G401 (cell line): ENCODE results near the gene PON3. TPM values are rescaled to one million over a fixed set of nuclear protein-coding genes. Genes with fewer than 3 reads are reported as not detected.

Experiments
- DNase-seq: peaks from one replicate; pipeline ENCODE4 v3.0.0-alpha.2; 2015; ENCODE audit warnings: low spot score
- in situ Hi-C: cut with HindIII; loops from 2 replicates; pipeline ENCODE4 v1.10.0; 2016; ENCODE audit warnings: low sequenced_read_pairs, mixed read lengths
- total RNA-seq: library from RNA; depleted of rRNA; stranded (reverse); fragments of >200 nt; shearing (Covaris generic); gene quantifications from 2 replicates; pipeline ENCODE4 v1.2.3, GENCODE V29; 2014; rRNA removed

Gene PON3
- total RNA-seq = not detected in 2 replicates

- in situ Hi-C loops = no loop called here
- DNase-seq = no peak
These were observed at the start of gene PON3 for GRCh38 chr7:95396136-95397032. TSS of gene PON3 (minus strand) at chr7:95396375. CDS start at chr7:95396350, 25 bp downstream.

GRCh38 chr7:95444796-95445195 lies 48.6 kb upstream of the PON3 start:
- no peak for DNase-seq
- in situ Hi-C loops = no loop called here

DNA sequence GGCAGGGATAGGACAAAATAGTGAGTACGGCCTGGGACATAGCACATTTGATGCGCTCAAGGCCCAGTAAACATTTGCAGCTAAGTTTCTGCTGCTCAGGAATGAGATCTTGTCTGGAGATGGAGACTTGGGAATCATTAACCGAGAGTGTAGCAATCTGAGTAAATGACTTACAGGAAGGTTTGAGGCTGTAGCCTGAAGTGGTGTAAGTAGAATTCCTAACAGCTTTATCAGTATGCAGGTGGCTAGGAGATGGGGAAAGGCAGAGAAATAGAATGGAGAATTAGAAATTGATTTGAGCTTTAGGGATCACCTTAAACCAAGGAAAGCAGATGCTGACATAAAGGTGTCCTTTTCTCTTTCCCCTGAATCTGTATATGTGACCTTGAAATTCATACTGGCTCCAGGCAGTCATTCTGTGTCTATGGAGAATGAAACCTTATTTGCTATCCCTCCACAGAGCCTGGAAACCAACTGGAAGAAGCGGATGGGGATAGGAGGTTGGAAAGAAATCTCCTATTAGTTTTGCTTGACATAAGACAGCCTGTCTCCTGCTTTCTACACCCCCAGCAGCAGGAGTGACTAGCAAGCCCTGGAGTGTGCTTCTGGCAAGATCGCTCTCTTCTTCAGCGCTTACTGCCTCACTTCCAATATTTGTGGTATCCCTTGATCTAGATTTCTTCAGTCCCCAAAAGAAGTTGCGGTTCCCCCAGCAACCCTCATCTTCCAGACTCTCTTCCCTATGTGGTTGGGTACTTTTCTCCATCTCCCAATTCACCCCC lies 45.1 kb upstream of the PON3 start:
- DNase-seq = no peak
- in situ Hi-C loops = no loop called here

GRCh38 chr7:95440394-95441038 lies 44.3 kb upstream of the PON3 start:
- in situ Hi-C loops = no loop called here
- DNase-seq = no peak

DNA sequence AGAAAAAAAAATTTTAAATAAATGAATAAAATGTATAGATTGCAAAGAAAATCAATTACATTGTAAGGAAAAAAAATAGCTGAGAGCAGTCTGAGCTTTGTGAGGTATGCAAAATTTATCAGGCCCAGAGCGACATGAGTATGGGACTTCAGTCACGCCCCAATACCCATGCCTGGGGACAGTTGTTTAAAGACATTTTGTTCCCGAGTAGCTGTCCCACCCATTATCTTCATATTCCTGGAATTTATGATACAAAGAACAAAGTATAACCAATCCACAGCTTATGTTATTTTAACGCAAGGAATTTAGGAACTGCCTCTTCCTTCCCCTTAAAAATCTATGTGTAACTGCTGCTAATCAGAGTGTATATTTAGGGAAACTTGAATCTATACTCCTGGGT lies 40.2 kb upstream of the PON3 start:
- in situ Hi-C loops = no loop called here
- DNase-seq = no peak

- in situ Hi-C loops = no loop called here
- DNase-seq = no peak
These were observed 39.2 kb upstream of the PON3 start for GRCh38 chr7:95435422-95435780.

GRCh38 chr7:95434557-95435421 lies 38.6 kb upstream of the PON3 start, which contains the start of gene PON2:
TSS of gene PON2 (minus strand) at chr7:95435028. CDS start at chr7:95434951, 77 bp downstream.
- in situ Hi-C loops = no loop called here
- DNase-seq = peak; percentile 31

DNA sequence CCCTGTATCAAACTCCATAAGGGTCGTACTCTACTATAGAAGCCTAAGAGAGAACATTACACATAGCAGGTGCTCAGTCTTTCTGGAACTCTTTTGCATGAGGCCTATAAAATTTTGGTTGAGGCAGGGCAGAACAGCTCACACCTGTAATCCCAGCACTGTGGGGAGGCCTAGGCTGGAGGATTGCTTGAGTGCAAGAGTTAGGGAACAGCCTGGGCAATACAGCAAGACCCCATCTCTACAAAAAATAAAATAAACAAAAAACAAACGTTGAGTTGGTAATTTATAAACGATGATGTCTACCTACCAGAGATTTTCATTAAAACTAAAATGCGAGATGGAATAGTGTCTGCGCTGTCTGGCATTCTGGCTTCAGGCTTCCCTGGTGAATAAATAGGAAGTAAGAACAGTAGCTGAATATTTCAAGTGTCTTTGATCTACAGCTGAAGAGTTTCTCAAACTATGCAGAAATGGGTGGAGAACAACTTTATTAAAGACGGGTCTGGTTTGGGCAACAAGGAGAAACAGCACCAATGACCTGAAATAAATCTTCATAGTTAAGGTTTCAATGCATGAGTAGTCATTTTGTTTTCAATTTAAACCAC lies 37.9 kb upstream of the PON3 start:
- no peak for DNase-seq
- in situ Hi-C loops = no loop called here

- no peak for DNase-seq
- in situ Hi-C loops = no loop called here
These were observed 37.0 kb upstream of the PON3 start for GRCh38 chr7:95433129-95433528.

GRCh38 chr7:95432606-95433005 lies 36.4 kb upstream of the PON3 start:
- in situ Hi-C loops = no loop called here
- no peak for DNase-seq

DNA sequence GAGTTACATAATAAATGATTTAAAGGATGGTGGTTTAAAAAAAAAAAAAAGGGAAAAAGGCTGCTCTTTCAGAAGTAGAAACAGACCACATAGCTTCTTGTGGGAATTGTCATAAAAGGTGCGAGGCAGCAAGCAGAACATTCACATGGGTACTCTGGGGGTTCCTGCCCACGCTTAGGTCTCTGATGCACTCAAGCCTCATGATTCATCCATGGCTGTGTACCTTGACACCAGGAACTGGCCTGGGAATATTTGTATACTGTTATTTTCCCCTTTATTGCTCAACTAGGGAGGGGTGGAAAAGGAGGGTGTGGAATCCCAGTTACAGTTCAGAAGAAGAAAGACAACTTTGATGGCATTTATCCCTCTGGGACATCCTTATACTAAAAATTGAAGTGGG lies 34.7 kb upstream of the PON3 start:
- no peak for DNase-seq
- in situ Hi-C loops = no loop called here

DNA sequence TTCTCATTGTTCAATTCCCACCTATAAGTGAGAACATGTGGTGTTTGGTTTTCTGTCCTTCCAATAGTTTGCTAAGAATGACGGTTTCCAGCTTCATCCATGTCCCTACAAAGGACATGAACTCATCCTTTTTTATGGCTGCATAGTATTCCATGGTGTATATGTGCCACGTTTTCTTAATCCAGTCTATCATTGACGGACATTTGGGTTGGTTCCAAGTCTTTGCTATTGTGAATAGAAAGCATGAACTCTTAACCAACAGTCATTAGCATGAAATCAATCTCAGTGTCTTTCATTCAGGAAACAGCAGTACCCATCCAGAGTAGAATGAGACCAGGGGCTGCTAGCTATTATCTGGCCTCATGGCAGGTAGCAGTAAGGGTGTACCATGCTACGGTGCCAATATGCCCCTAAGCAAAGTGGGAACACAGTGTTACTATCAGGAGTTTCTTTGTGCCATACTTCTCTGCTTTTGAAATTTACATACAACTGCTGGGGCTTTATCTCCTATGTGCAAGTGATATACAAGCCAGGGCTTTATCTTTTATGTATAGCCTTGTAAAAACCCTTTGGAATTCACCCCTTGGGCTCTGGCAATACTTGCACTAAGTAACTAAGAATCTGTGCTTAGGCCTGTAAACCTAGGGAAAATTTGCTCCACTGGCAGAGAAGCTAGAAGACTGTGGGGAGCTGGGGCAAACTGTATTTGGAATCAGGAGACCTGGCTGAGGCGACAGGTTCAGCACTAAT lies 33.2 kb upstream of the PON3 start:
- DNase-seq = no peak
- in situ Hi-C loops = no loop called here

DNA sequence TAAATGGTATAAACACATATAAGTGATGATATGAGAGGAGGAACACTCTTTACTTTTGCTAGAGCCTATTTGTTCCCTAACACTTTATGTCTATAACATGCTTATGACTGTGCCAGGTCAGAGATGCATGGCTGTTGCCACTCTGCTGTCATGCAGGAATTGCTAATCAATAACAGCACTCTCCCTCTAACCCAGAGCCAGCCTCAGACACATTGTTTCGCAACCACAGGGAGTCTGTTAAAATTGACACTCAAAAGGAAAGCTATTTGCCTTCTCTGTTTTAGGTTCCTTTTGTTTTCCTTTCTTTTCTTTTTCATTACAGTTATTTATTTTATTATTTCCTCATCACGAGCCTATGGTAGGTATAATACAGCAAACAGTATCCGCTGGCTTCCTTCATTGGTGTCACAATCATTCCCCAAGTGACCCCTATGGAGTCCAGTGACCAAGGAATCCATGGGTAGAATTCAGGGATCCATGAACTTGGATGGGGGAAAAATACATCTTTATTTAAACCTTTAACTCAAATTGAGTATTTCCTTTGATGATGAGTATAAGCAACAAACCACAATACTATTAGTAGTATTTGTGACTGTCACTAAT lies 31.8 kb upstream of the PON3 start:
- DNase-seq = no peak
- in situ Hi-C loops = no loop called here

GRCh38 chr7:95427166-95427565 lies 31.0 kb upstream of the PON3 start:
- DNase-seq = peak; percentile 17
- in situ Hi-C loops = no loop called here

GRCh38 chr7:95425694-95426093 lies 29.5 kb upstream of the PON3 start:
- DNase-seq = no peak
- in situ Hi-C loops = no loop called here

GRCh38 chr7:95424716-95425115 lies 28.5 kb upstream of the PON3 start:
- in situ Hi-C loops = no loop called here
- DNase-seq = no peak

GRCh38 chr7:95421847-95422444 lies 25.8 kb upstream of the PON3 start:
- in situ Hi-C loops = no loop called here
- DNase-seq = no peak
